Endothelial cell of umbilical vein (primary cell): Measurements from ENCODE around the gene KRT12. TPM values are rescaled to one million over a fixed set of nuclear protein-coding genes. Genes with fewer than 3 reads are reported as not detected.

ENCODE experiments used
- BruUV-seq: library from RNA; stranded (reverse); fragments of 400-500 nt; replicated peaks from 2 replicates; lab custom pipeline; 2021; lab: Mats Ljungman, UMichigan
- CTCF ChIA-PET: fragments of 300-600, 350-600 bp; sonication (Branson Sonifier 250); formaldehyde crosslinking; loops from one replicate; lab custom pipeline; 2021; ENCODE audit warnings: antibody characterized with exemption, inconsistent platforms; lab: Charles Lee
- POLR2A ChIA-PET: fragments of 300-600, 350-600 bp; sonication (Branson Sonifier 250); formaldehyde crosslinking; loops from one replicate; lab custom pipeline; 2021; ENCODE audit warnings: antibody characterized with exemption, inconsistent platforms; lab: Charles Lee
- DNase-seq: peaks from one replicate; pipeline ENCODE4 v3.0.0-alpha.2; 2011; ENCODE audit warnings: low read depth, low spot score
- FAIRE-seq: peaks from 2 replicates; lab custom pipeline; 2011; peaks lifted over from hg19 to GRCh38; lab: Jason Lieb, UNC
- H2AFZ ChIP-seq: 2 replicates; pipeline ENCODE4 v1.6.0; 2012; ENCODE audit warnings: low read depth, low read length, control low read depth, inconsistent platforms
- H3K27ac ChIP-seq: 2 replicates; pipeline ENCODE4 v1.5.1; 2011; ENCODE audit warnings: low read depth, mild to moderate bottlenecking, control low read depth, low read length, moderate library complexity; ENCODE audit not compliant: insufficient read depth
- H3K27me3 ChIP-seq, 2 experiments: 2 replicates each; pipeline versions ENCODE4 v1.6.0 to v1.6.1; 2011; ENCODE audit warnings: low read length in 2 of 2, mixed read lengths in 1 of 2; ENCODE audit not compliant: control insufficient read depth in 2 of 2, insufficient read depth in 2 of 2
- H3K36me3 ChIP-seq, 2 experiments: 2 replicates in 1 of 2; 3 replicates in 1 of 2; pipeline ENCODE4 v1.5.1; 2011; ENCODE audit warnings: low read length in 2 of 2, mild to moderate bottlenecking in 1 of 2, moderate library complexity in 1 of 2; ENCODE audit not compliant: control insufficient read depth in 2 of 2, insufficient read depth in 2 of 2; ENCODE audit errors: extremely low read depth in 1 of 2
- H3K4me1 ChIP-seq: 3 replicates; pipeline ENCODE4 v1.5.1; 2011; ENCODE audit warnings: mild to moderate bottlenecking, low read length; ENCODE audit not compliant: control insufficient read depth, insufficient read depth; ENCODE audit errors: extremely low read depth
- H3K4me2 ChIP-seq: 2 replicates; pipeline ENCODE4 v1.6.1; 2011; ENCODE audit warnings: low read length, control low read depth, mixed read lengths; ENCODE audit not compliant: insufficient read depth
- H3K4me3 ChIP-seq, 3 experiments: fragments of 200-600 bp in 1 of 3; sonication (generic), shearing (Covaris generic) in 1 of 3; replicated peaks in 1 of 3; 2 replicates each; pipeline ENCODE4 v1.5.1; 2011 to 2016; ENCODE audit warnings: control low read depth in 3 of 3, low read length in 3 of 3, mild to moderate bottlenecking in 2 of 3, inconsistent platforms in 1 of 3, low read depth in 1 of 3, moderate library complexity in 1 of 3; ENCODE audit not compliant: insufficient read depth in 1 of 3
- H3K79me2 ChIP-seq: 2 replicates; pipeline ENCODE4 v1.6.0; 2012; ENCODE audit warnings: low read length, inconsistent platforms; ENCODE audit not compliant: control insufficient read depth, insufficient read depth
- H3K9ac ChIP-seq: replicated peaks from 2 replicates; pipeline ENCODE3; 2011; ENCODE audit warnings: low read length, control low read depth; ENCODE audit not compliant: insufficient read depth; ENCODE audit errors: extremely low read depth
- H3K9me1 ChIP-seq: replicated peaks from 3 replicates; pipeline ENCODE4 v1.6.0; 2011; ENCODE audit warnings: mild to moderate bottlenecking, low read length; ENCODE audit not compliant: control insufficient read depth, insufficient read depth; ENCODE audit errors: extremely low read depth
- H3K9me3 ChIP-seq: replicated peaks from 2 replicates; pipeline ENCODE4 v1.5.1; 2012; ENCODE audit warnings: low read length, inconsistent platforms; ENCODE audit not compliant: control insufficient read depth, insufficient read depth
- H4K20me1 ChIP-seq: replicated peaks from 2 replicates; pipeline ENCODE3; 2011; ENCODE audit warnings: mild to moderate bottlenecking, low read length; ENCODE audit not compliant: control insufficient read depth, insufficient read depth; ENCODE audit errors: extremely low read depth
- CTCF ChIP-seq, 2 donors: IDR thresholded peaks; 1 replicate in 1 of 2; 2 replicates in 1 of 2; pipeline ENCODE4 v1.5.1; 2011; ENCODE audit warnings: low read length in 2 of 2, mild to moderate bottlenecking in 2 of 2, moderate library complexity in 2 of 2, control low read depth in 1 of 2, inconsistent platforms in 1 of 2, low read depth in 1 of 2; ENCODE audit not compliant: insufficient read depth in 1 of 2; ENCODE audit errors: extremely low read depth in 1 of 2
- EZH2 ChIP-seq: IDR thresholded peaks from 2 replicates; pipeline ENCODE4 v1.6.1; 2012; ENCODE audit warnings: borderline replicate concordance, low read depth, mild to moderate bottlenecking, moderate library complexity, low read length, inconsistent platforms; ENCODE audit not compliant: severe bottlenecking
- FOS ChIP-seq: IDR thresholded peaks from 2 replicates; pipeline ENCODE4 v1.6.1; 2011; ENCODE audit warnings: mild to moderate bottlenecking, low read length, moderate library complexity, borderline replicate concordance; ENCODE audit not compliant: insufficient read depth
- GATA2 ChIP-seq: IDR thresholded peaks from 2 replicates; pipeline ENCODE4 v1.7.0; 2011; ENCODE audit warnings: low read depth, mild to moderate bottlenecking, moderate library complexity, mixed read lengths, low read length; ENCODE audit not compliant: insufficient read length, insufficient read depth
- JUN ChIP-seq: IDR thresholded peaks from 2 replicates; pipeline ENCODE4 v1.6.1; 2011; ENCODE audit warnings: borderline replicate concordance, low read depth; ENCODE audit not compliant: insufficient read length, insufficient read depth
- MAX ChIP-seq: IDR thresholded peaks from 2 replicates; pipeline ENCODE4 v1.6.1; 2011; ENCODE audit not compliant: insufficient read depth, insufficient read length
- MYC ChIP-seq: IDR thresholded peaks from one replicate; pipeline ENCODE4 v1.6.1; 2011; ENCODE audit warnings: mild to moderate bottlenecking, low read depth, low read length
- POLR2A ChIP-seq: IDR thresholded peaks from 2 replicates; pipeline ENCODE4 v1.6.1; 2012; ENCODE audit warnings: low read depth, mild to moderate bottlenecking, control low read depth, low read length
- POLR2AphosphoS5 ChIP-seq: IDR thresholded peaks from 2 replicates; pipeline ENCODE4 v1.6.1; 2012; ENCODE audit warnings: low read depth, mild to moderate bottlenecking, control low read depth, low read length, moderate library complexity; ENCODE audit not compliant: insufficient read depth
- dilution Hi-C: fragments of 300-500 bp; cut with MboI; formaldehyde crosslinking; loops from one replicate; pipeline ENCODE4 v1.15.0; 2019; ENCODE audit warnings: low sequenced_read_pairs; ENCODE audit not compliant: extremely low pct_ligation_motif_present
- intact Hi-C: fragments of 100-400 bp; cut with micrococcal nuclease; formaldehyde crosslinking; loops from one replicate; pipeline ENCODE4 v1.10.0; 2022
- polyA plus RNA-seq, 4 experiments: library from polyadenylated mRNA; depleted of rRNA in 3 of 4; stranded (reverse) in 3 of 4; unstranded in 1 of 4; fragments of >200 nt; gene quantifications; 2 replicates each; pipeline versions ENCODE4 v1.2.1 to v1.2.3, GENCODE V29; 2011 to 2012; ENCODE audit warnings: missing spikeins in 1 of 4
- total RNA-seq: library from RNA; stranded (reverse); gene quantifications from 2 replicates; pipeline ENCODE4 v1.2.3, GENCODE V29; 2021

KRT12 gene
- total and polyA plus RNA-seq, 2 donors (not counting 3 experiments of a cell fraction or from before 2014, with no cell fraction given), result not detected

DNA sequence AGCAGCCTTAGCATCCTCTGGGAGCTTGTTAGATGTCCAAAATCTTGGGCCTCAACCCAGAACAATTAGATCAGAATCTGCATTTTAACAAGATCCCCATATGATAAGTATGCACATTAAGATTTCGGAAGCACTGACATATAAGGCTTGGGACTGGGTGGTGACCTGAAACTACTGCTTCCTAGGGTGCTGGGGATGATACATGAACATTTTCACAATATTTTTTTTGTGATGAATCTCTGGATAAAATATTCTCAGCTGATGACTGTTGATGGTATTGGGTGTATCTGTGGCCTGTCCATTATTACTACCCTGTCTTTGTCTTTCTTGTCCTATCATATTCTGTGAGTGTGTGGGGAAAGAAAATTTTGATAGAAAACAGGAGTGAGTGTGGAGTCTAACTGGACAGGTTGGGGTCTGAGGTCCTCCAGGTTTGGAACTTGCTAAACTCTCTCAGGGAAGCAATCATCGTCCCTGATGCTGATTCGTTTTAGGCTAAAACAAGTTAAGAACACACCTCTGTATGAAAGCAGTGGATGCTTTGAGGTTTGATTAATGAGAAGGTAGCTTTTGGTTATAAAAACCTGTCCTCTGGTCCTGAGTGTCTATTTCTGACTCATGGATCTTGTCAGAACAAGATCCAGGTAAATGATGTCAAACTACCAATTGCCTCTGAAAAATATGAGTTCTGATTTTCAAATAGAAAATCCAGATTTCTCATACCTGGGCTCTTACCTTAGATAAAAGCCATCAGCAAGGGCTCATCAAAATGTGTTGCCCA lies 47.2 kb upstream of the KRT12 start:
- no peak overlapping the region for H3K27ac ChIP-seq
- H3K4me1 ChIP-seq, result peaks cover 13% of the 10 kb centered on the region
- H3K4me2 ChIP-seq, result no peak overlapping the region
- intact Hi-C loops (no loop called here), dilution Hi-C loops (no loop called here)
- TF ChIP-seq GATA2 (no peak), POLR2AphosphoS5 (no peak), CTCF (IDR thresholded peaks at IDR 0.05; ENCODE audit: extremely low read depth in 1 of 2, insufficient read depth in 1 of 2, low read depth in 1 of 2, low read length in 2 of 2) (no peak), JUN (no peak), MAX (no peak), EZH2 (no peak), MYC (no peak), POLR2A (no peak), FOS (no peak)
- H3K79me2 ChIP-seq, result no peaks in the 10 kb centered on the region
- no peak overlapping the region for H3K4me3 ChIP-seq
- no peaks in the 10 kb centered on the region for H3K36me3 ChIP-seq
- no peaks in the 10 kb centered on the region for H3K9me1 ChIP-seq
- FAIRE-seq (no peak), DNase-seq (no peak)
- no peaks in the 10 kb centered on the region for H4K20me1 ChIP-seq
- ChIA-PET POLR2A (no interaction called here), CTCF (interaction anchor here (1.0 to 2.8 kb wide), 3 partner anchors 408 to 635 kb away, joined by 4 to 16 read pairs (median 10); no protein-coding TSS in a partner anchor)
- H2AFZ ChIP-seq, result no peak overlapping the region
- no TSS peak for BruUV-seq
- H3K27me3 ChIP-seq, result no peaks in the 10 kb centered on the region
- no peak overlapping the region for H3K9ac ChIP-seq
- H3K9me3 ChIP-seq, result no peaks in the 10 kb centered on the region
